Astrocyte (in vitro differentiated cells and primary cell): ENCODE measurements around the gene C15orf40. TPM values are rescaled to one million over a fixed set of nuclear protein-coding genes. Genes with fewer than 3 reads are reported as not detected.

Source experiments
- DNase-seq: peaks from one replicate; pipeline ENCODE4 v3.0.0-alpha.2; 2010; ENCODE audit warnings: low read depth
- FAIRE-seq: peaks from 2 replicates; lab custom pipeline; 2011; peaks lifted over from hg19 to GRCh38; lab: Jason Lieb, UNC
- H2AFZ ChIP-seq: 2 replicates; pipeline ENCODE4 v1.6.0; 2012; ENCODE audit warnings: low read depth, low read length, inconsistent platforms
- H3K27ac ChIP-seq: 2 replicates; pipeline ENCODE4 v1.5.1; 2011; ENCODE audit warnings: low read depth, low read length, inconsistent platforms
- H3K27me3 ChIP-seq: 2 replicates; pipeline ENCODE4 v1.6.0; 2011; ENCODE audit warnings: low read length, inconsistent platforms; ENCODE audit not compliant: insufficient read depth
- H3K36me3 ChIP-seq: 2 replicates; pipeline ENCODE4 v1.5.1; 2011; ENCODE audit warnings: low read length, inconsistent platforms; ENCODE audit not compliant: insufficient read depth
- H3K4me1 ChIP-seq: 2 replicates; pipeline ENCODE4 v1.5.1; 2011; ENCODE audit warnings: low read length, inconsistent platforms; ENCODE audit not compliant: insufficient read depth
- H3K4me2 ChIP-seq: 2 replicates; pipeline ENCODE4 v1.6.0; 2012; ENCODE audit warnings: low read length, inconsistent platforms
- H3K4me3 ChIP-seq: 2 replicates; pipeline ENCODE4 v1.5.1; 2011; ENCODE audit warnings: low read depth, mild to moderate bottlenecking, low read length, inconsistent platforms; ENCODE audit not compliant: insufficient read depth
- H3K79me2 ChIP-seq: 2 replicates; pipeline ENCODE4 v1.6.0; 2012; ENCODE audit warnings: mild to moderate bottlenecking, low read length, inconsistent platforms; ENCODE audit not compliant: insufficient read depth
- H3K9ac ChIP-seq: 2 replicates; pipeline ENCODE4 v1.6.0; 2012; ENCODE audit warnings: mild to moderate bottlenecking, low read length, inconsistent platforms
- H3K9me3 ChIP-seq: 2 replicates; pipeline ENCODE4 v1.5.1; 2012; ENCODE audit warnings: low read depth, mild to moderate bottlenecking, low read length, inconsistent platforms; ENCODE audit not compliant: insufficient read depth
- H4K20me1 ChIP-seq: 2 replicates; pipeline ENCODE4 v1.6.0; 2012; ENCODE audit warnings: low read length, inconsistent platforms; ENCODE audit not compliant: insufficient read depth
- H3K27ac Mint-ChIP-seq: one replicate; pipeline ENCODE4 v1.8.0; 2021; ENCODE audit warnings: mild to moderate bottlenecking, mixed read lengths; ENCODE audit not compliant: unreplicated experiment
- H3K27me3 Mint-ChIP-seq: one replicate; pipeline ENCODE4 v1.8.0; 2021; ENCODE audit warnings: low read depth, mixed read lengths; ENCODE audit not compliant: unreplicated experiment
- H3K36me3 Mint-ChIP-seq: one replicate; pipeline ENCODE4 v1.8.0; 2021; ENCODE audit warnings: low read depth, mixed read lengths; ENCODE audit not compliant: unreplicated experiment
- H3K4me1 Mint-ChIP-seq: one replicate; pipeline ENCODE4 v1.8.0; 2021; ENCODE audit warnings: low read depth, mixed read lengths; ENCODE audit not compliant: unreplicated experiment
- H3K4me3 Mint-ChIP-seq: one replicate; pipeline ENCODE4 v1.8.0; 2021; ENCODE audit warnings: mild to moderate bottlenecking, moderate library complexity, mixed read lengths; ENCODE audit not compliant: unreplicated experiment
- H3K9me3 Mint-ChIP-seq: one replicate; pipeline ENCODE4 v1.8.0; 2021; ENCODE audit warnings: mild to moderate bottlenecking, mixed read lengths; ENCODE audit not compliant: unreplicated experiment
- EZH2 ChIP-seq: IDR thresholded peaks from 2 replicates; pipeline ENCODE4 v1.6.1; 2012; ENCODE audit warnings: mild to moderate bottlenecking, low read length, inconsistent platforms; ENCODE audit not compliant: insufficient read depth
- total RNA-seq: library from RNA; stranded (reverse); gene quantifications from 2 replicates; pipeline ENCODE4 v1.2.1, GENCODE V29; 2021
- TF ChIP-seq, protein P1 (sequence below): IDR thresholded peaks from 2 replicates; pipeline ENCODE4 v1.5.1; 2011; ENCODE audit warnings: low read depth, mild to moderate bottlenecking, inconsistent platforms, low read length, moderate library complexity; ENCODE audit not compliant: insufficient read depth

Gene C15orf40
- total RNA-seq, 1 donor from 2014 or later, result 18.1 TPM

DNA sequence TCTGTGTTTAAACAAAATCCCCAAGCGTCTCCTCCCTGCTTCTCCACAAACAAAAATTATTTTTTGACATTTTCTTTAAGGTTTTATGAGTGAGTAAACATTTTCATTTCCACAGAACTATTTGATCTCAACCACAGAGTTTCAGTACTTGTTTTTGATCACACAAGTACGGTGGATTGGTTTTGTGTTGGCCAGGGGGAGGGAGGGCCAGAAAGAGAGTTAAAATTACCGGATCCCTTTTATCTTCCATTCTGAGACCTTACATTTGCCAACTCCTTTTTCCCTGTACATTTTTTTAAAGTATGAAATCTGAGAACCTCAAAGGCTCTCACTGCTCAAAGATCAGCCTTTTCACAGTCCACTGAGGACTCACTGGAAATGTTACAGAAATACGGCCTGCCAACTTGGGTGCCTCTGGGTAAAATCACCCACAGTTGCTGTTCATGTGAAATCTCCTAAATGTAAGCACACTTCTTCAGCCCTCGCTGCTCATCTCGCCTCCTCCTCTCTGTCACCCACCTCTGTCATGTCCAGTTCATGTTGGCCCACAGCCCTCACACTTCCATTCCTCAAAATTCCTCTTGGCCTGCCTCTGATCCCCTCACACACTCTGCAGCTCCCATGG, 60.6 kb downstream of the C15orf40 start:
- no peak for FAIRE-seq
- Histone ChIP-seq H3K4me1 (no peaks in the 10 kb centered on the region), H2AFZ (no peak overlapping the region), H3K9me3 (no peaks in the 10 kb centered on the region), H3K4me3 (no peak overlapping the region), H3K9ac (no peak overlapping the region), H4K20me1 (no peaks in the 10 kb centered on the region), H3K79me2 (peaks cover 18% of the 10 kb centered on the region), H3K4me2 (peak overlapping the region; percentile 88), H3K27me3 (no peaks in the 10 kb centered on the region), H3K36me3 (no peaks in the 10 kb centered on the region), H3K27ac (no peak overlapping the region)
- Mint-ChIP-seq H3K4me1 (no peaks in the 10 kb centered on the region), H3K36me3 (no peaks in the 10 kb centered on the region), H3K27me3 (peaks cover 5% of the 10 kb centered on the region), H3K27ac (no peak overlapping the region), H3K4me3 (no peak overlapping the region), H3K9me3 (no peaks in the 10 kb centered on the region)
- TF ChIP-seq, protein P1, sequence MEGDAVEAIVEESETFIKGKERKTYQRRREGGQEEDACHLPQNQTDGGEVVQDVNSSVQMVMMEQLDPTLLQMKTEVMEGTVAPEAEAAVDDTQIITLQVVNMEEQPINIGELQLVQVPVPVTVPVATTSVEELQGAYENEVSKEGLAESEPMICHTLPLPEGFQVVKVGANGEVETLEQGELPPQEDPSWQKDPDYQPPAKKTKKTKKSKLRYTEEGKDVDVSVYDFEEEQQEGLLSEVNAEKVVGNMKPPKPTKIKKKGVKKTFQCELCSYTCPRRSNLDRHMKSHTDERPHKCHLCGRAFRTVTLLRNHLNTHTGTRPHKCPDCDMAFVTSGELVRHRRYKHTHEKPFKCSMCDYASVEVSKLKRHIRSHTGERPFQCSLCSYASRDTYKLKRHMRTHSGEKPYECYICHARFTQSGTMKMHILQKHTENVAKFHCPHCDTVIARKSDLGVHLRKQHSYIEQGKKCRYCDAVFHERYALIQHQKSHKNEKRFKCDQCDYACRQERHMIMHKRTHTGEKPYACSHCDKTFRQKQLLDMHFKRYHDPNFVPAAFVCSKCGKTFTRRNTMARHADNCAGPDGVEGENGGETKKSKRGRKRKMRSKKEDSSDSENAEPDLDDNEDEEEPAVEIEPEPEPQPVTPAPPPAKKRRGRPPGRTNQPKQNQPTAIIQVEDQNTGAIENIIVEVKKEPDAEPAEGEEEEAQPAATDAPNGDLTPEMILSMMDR, result no peak
- no peak for TF ChIP-seq EZH2
- no peak for DNase-seq

DNA sequence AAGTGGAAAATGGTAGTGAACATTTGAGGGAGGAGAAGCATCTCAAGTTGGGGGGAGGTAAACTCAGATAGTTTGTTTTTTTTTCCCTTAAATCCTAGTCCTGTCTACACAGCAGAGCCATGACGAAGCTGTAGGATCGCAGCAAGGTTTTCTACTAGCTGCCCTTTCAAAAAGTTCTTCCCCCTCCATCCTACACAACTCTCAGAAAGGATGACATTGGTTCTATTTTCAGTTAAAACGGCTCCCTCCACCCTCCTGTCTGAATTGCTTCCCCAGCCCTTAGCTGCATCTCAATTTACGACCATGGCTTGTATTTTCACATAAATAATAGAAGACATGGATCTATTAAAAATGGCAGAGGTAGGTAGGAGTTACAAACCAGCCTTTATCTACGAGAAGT, 61.1 kb downstream of the C15orf40 start:
- no peaks in the 10 kb centered on the region for H3K27me3 ChIP-seq
- TF ChIP-seq, protein P1, result no peak
- no peak for TF ChIP-seq EZH2
- no peak overlapping the region for H3K9ac ChIP-seq
- Mint-ChIP-seq H3K4me1 (no peaks in the 10 kb centered on the region), H3K36me3 (no peaks in the 10 kb centered on the region), H3K27me3 (peaks cover 5% of the 10 kb centered on the region), H3K9me3 (no peaks in the 10 kb centered on the region), H3K27ac (no peak overlapping the region), H3K4me3 (no peak overlapping the region)
- no peak overlapping the region for H3K4me3 ChIP-seq
- H3K27ac ChIP-seq, result no peak overlapping the region
- H3K36me3 ChIP-seq, result no peaks in the 10 kb centered on the region
- no peaks in the 10 kb centered on the region for H3K9me3 ChIP-seq
- no peaks in the 10 kb centered on the region for H4K20me1 ChIP-seq
- DNase-seq, result no peak
- no peak overlapping the region for H2AFZ ChIP-seq
- H3K4me1 ChIP-seq, result no peaks in the 10 kb centered on the region
- no peak for FAIRE-seq
- H3K4me2 ChIP-seq, result no peak overlapping the region
- peaks cover 18% of the 10 kb centered on the region for H3K79me2 ChIP-seq

DNA sequence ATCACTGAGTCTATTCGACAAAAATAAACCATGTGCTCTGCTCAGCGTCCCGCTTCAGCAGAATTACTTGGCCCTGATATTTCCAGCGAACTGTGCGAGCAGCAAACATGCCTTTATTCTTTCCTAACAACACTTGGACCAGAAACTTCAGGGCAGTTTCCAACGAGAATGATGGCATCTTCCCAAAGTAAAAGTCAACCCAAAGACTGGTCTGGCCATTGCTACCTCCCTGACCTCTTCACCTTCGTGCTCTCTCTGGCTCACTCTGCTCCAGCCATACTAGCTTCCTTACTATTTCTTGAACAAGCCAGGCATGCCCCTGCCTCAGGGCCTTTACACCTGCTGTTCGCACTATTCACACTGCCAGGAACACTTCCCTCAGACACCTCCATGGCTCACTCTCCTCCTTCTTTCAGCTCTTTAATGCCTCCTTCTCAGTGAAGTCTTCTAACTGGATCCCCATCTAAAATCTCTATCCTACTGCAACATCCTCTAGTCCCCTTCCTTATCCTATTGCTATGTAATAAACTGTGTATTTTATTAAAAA, 65.2 kb downstream of the C15orf40 start:
- no peaks in the 10 kb centered on the region for H3K36me3 Mint-ChIP-seq
- no peaks in the 10 kb centered on the region for H4K20me1 ChIP-seq
- no peaks in the 10 kb centered on the region for H3K27me3 ChIP-seq
- no peak overlapping the region for H2AFZ ChIP-seq
- H3K36me3 ChIP-seq, result no peaks in the 10 kb centered on the region
- no peak overlapping the region for H3K9ac ChIP-seq
- H3K4me2 ChIP-seq, result no peak overlapping the region
- DNase-seq (no peak), FAIRE-seq (no peak)
- H3K4me3 ChIP-seq, result no peak overlapping the region
- H3K9me3 Mint-ChIP-seq, result peaks cover 2% of the 10 kb centered on the region
- H3K79me2 ChIP-seq, result peaks cover 24% of the 10 kb centered on the region
- peaks cover 2% of the 10 kb centered on the region for H3K4me1 Mint-ChIP-seq
- H3K27me3 Mint-ChIP-seq, result peaks cover 5% of the 10 kb centered on the region
- no peak overlapping the region for H3K27ac ChIP-seq
- H3K4me1 ChIP-seq, result peaks cover 4% of the 10 kb centered on the region
- no peak overlapping the region for H3K27ac Mint-ChIP-seq
- H3K4me3 Mint-ChIP-seq, result no peak overlapping the region
- TF ChIP-seq, protein P1, result no peak
- TF ChIP-seq EZH2, result no peak
- no peaks in the 10 kb centered on the region for H3K9me3 ChIP-seq
